ENCODE data around the gene MGAT2. TPM values are rescaled to one million over a fixed set of nuclear protein-coding genes. Genes with fewer than 3 reads are reported as not detected.

Gene MGAT2
- total RNA-seq (2021; ENCODE audit: unreplicated experiment) (22.9 TPM), Bru-seq, nascent RNA (percentile 83 among the genes with signal in this experiment), BruChase-seq, experiment 1, labeled RNA remaining after a 6-hour chase (percentile 76 among the genes with signal in this experiment), BruChase-seq, experiment 2, labeled RNA remaining after a 2-hour chase (percentile 98 among the genes with signal in this experiment)
- polyA plus RNA-seq (2012), result 8.5 and 12.1 TPM in 2 replicates
- long read RNA-seq, transcript MGAT2-201 (1 exons, 2,687 nt), result major isoform, 49 of 49 reads
- long read RNA-seq, partial matches to known transcripts, result 0 of 49 reads
- long read RNA-seq, other reads (novel, unspliced or antisense), result 0 of 49 reads

DNA sequence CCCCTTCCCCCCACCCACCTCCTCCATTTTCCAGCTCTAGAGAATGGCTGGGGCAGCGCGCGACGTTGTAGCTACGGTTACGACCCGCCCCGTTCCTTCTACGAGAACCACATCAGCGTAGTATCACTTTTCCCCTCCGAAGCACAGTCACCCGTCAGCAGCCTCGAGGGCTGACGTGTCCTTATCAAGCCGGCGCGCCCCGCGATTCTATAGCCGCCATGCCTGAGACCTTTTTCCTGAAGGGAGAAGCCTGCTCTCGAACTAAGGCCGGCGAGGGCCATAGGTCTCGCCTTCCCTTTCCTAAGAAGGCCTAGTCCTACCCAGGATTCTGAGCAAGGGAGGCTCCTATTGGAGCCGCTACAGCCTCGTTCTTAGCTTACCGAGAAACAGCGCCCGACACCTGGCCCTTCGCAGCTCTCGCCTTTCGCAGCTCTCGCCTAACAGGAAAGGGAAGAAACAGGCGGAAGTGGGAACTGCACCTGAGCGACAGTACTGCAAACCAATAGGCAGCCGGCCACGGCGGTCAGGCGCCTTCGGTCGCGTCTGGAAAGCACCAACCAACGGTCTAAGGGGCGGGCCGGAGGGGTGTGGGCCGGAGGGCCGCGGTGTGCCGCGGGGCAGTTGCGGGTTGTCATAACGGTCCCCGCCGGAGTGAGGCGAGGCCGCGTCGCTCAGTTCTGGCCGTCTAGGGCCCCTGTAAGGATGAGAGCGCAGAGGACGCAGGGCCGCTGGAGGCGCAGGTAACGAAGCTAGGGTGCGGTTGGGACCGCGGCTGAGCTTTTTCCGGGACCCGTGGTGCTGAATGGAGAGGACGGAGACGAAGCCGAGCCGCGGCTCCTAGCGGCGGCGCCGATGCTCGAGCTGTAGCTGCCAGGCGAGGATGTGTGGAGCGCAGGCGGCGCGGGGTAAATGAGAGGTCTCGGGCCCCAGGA is at the start of gene MGAT2, which contains the start of gene RPL36AL:
MGAT2 (plus strand) TSS at position 618 of the 932 bp plus-strand sequence. CDS start 470 bp downstream, outside the sequence.
RPL36AL (minus strand) TSS at position 445 of the 932 bp plus-strand sequence. CDS start 1,522 bp downstream, outside the sequence.
- DNase-seq (ENCODE audit: low read depth, low spot score) (peak; percentile 95), ATAC-seq (peak; percentile 97)
- Histone ChIP-seq H3K36me3 (ENCODE audit: control insufficient read depth in 1 of 2, insufficient read depth in 2 of 2, low read length in 2 of 2) (peaks cover 15 to 18% of the 10 kb centered on the region in 2 experiments; a peak in 3 of 4 replicates), H4K20me1 (ENCODE audit: insufficient read depth) (0 out of 2 replicates have a peak, but pooled peaks cover 4% of the 10 kb centered on the region), H2AFZ (ENCODE audit: low read depth, low read length, poor library complexity, severe bottlenecking) (no peak within 1 kb of the TSS), H3K4me2 (ENCODE audit: low read length) (peak within 1 kb of the TSS; percentile 74), H3K9me3 (ENCODE audit: control insufficient read depth in 1 of 2, insufficient read depth in 1 of 2, low read depth in 1 of 2, low read length in 2 of 2) (no peaks in the 10 kb centered on the region), H3K27me3 (ENCODE audit: insufficient read depth, low read length) (no peaks in the 10 kb centered on the region), H3K27ac (ENCODE audit: low read depth, low read length) (peak within 1 kb of the TSS; percentile 86), H3K4me1 (ENCODE audit: control insufficient read depth in 1 of 2, insufficient read depth in 2 of 2, low read length in 2 of 2) (peaks cover 8 to 41% of the 10 kb centered on the region in 2 experiments; a peak in 3 of 4 replicates), H3K9me2 (ENCODE audit: insufficient read depth) (no peaks in the 10 kb centered on the region), H3K79me2 (ENCODE audit: insufficient read depth, low read length) (peaks cover 67% of the 10 kb centered on the region), H3K4me3 (replicated peaks in 1 of 2; ENCODE audit: low read depth in 1 of 2, low read length in 2 of 2) (peak within 1 kb of the TSS; percentile 82 to 96), H3K9ac (ENCODE audit: low read length) (peak within 1 kb of the TSS; percentile 94)
- RAD21 ChIA-PET (ENCODE audit: low non-redundant PET in 1 of 2, low total read pairs in 2 of 2, uncharacterized antibody in 2 of 2, unreplicated experiment in 2 of 2), result interaction anchor here (0.7 to 2.1 kb wide), 2 partner anchors 14 to 249 kb away, joined by 3 to 5 read pairs; no protein-coding TSS in a partner anchor
- intact Hi-C loops (cut with micrococcal nuclease), result loop anchor here (5.0 kb wide), 1 partner anchor 497 kb away; the partner anchor contains the start of gene VCPKMT
- POLR2A ChIA-PET, result interaction anchor here (0.6 to 2.3 kb wide), 12 partner anchors 9 to 241 kb away, joined by 3 to 17 read pairs (median 6); partner anchors contain the start of genes DNAAF2, LRR1 and RPS29
- no TSS peak for BruUV-seq (replicated peaks)
- CTCF ChIA-PET, result interaction anchor here (0.7 to 1.7 kb wide), 7 partner anchors 12 to 232 kb away, joined by 3 to 12 read pairs (median 3); partner anchors contain the start of genes LRR1, NEMF and RPS29
- TF ChIP-seq RAD21 (IDR thresholded peaks at IDR 0.05; ENCODE audit: low read depth) (no peak), POLR2AphosphoS5 (IDR thresholded peaks at IDR 0.05; ENCODE audit: low read depth, low read length) (peak; percentile 94), REST (IDR thresholded peaks at IDR 0.05; ENCODE audit: low read depth) (no peak), ZBTB33 (IDR thresholded peaks at IDR 0.05; ENCODE audit: extremely low read depth, insufficient replicate concordance, low read length) (peak; percentile 59), CBX3 (IDR thresholded peaks at IDR 0.05; ENCODE audit: low read depth) (peak; percentile 53; the same call in 1 of the 2 replicates), POLR2A (IDR thresholded peaks at IDR 0.05; ENCODE audit: borderline replicate concordance, extremely low read depth, insufficient read depth, insufficient read length) (peak; percentile 88), ELF1 (IDR thresholded peaks at IDR 0.05; ENCODE audit: borderline replicate concordance, low read depth) (peak; percentile 86), ZFX (IDR thresholded peaks at IDR 0.05) (peak; percentile 80), TCF7L2 (IDR thresholded peaks at IDR 0.05; ENCODE audit: borderline replicate concordance, extremely low read depth, insufficient read depth, insufficient read length) (no peak), MAX (IDR thresholded peaks at IDR 0.05) (peak; percentile 39), SP1 (IDR thresholded peaks at IDR 0.05; ENCODE audit: low read depth) (peak; percentile 88), YY1 (IDR thresholded peaks at IDR 0.05; ENCODE audit: extremely low read depth, insufficient replicate concordance, low read depth, low read length) (peak; percentile 5), JUND (IDR thresholded peaks at IDR 0.05) (no peak)
- TF ChIP-seq, protein P1, sequence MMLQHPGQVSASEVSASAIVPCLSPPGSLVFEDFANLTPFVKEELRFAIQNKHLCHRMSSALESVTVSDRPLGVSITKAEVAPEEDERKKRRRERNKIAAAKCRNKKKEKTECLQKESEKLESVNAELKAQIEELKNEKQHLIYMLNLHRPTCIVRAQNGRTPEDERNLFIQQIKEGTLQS (IDR thresholded peaks at IDR 0.05), result no peak
